ENCODE measurements around the gene ACOT4.
"Not testable (repeated sequence)": the region's sequence is repeated elsewhere in the genome, so short reads cannot be mapped to it uniquely, and the experiment has no call there.

ACOT4 gene, protein sequence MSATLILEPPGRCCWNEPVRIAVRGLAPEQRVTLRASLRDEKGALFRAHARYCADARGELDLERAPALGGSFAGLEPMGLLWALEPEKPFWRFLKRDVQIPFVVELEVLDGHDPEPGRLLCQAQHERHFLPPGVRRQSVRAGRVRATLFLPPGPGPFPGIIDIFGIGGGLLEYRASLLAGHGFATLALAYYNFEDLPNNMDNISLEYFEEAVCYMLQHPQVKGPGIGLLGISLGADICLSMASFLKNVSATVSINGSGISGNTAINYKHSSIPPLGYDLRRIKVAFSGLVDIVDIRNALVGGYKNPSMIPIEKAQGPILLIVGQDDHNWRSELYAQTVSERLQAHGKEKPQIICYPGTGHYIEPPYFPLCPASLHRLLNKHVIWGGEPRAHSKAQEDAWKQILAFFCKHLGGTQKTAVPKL
- total RNA-seq: 0.24 to 1.1 reads per million in 2 experiments

GRCh38 chr14:73591690-73592449 lies at the start of gene ACOT4:
ACOT4 (plus strand) TSS chr14:73591873; CDS start chr14:73591960, 87 bp downstream.
- peak; percentile 44 for DNase-seq (ENCODE audit: low read depth)

DNA sequence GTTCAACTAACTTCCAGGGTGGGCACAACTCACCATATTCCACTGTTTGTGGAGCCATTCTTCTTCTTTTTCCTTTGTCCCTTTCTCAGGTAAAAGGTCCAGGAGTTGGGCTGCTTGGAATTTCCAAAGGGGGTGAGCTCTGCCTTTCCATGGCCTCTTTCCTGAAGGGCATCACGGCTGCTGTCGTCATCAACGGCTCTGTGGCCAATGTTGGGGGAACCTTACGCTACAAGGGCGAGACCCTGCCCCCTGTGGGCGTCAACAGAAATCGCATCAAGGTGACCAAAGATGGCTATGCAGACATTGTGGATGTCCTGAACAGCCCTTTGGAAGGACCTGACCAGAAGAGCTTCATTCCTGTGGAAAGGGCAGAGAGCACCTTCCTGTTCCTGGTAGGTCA lies 48.7 kb upstream of the ACOT4 start:
- not testable (repeated sequence) for DNase-seq (ENCODE audit: low read depth)

GRCh38 chr14:73545353-73545752 lies 46.3 kb upstream of the ACOT4 start:
- DNase-seq (ENCODE audit: low read depth): not testable (repeated sequence)

DNA sequence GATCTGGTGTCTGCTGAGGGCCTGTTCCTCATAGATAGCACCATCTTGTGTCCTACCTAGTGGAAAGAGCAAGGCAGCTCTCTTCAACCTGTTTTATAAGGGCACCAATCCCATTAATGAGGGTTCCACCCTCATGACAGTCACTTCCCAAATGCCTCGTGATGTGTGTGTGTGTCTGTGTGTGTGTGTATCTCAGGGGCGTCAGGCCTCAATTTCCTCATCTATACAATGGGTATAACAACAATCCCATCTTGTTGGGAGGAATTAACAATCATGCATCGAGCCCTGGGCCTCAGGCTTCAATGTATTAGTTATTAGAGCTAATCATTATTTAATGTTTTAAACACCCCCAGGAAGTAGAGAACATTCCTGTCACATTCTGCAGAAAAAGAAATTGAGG lies 42.6 kb upstream of the ACOT4 start:
- DNase-seq (ENCODE audit: low read depth): not testable (repeated sequence)

GRCh38 chr14:73549889-73550524 lies 41.7 kb upstream of the ACOT4 start:
- not testable (repeated sequence) for DNase-seq (ENCODE audit: low read depth)

GRCh38 chr14:73553845-73554244 lies 37.8 kb upstream of the ACOT4 start:
- no peak for DNase-seq (ENCODE audit: low read depth)

DNA sequence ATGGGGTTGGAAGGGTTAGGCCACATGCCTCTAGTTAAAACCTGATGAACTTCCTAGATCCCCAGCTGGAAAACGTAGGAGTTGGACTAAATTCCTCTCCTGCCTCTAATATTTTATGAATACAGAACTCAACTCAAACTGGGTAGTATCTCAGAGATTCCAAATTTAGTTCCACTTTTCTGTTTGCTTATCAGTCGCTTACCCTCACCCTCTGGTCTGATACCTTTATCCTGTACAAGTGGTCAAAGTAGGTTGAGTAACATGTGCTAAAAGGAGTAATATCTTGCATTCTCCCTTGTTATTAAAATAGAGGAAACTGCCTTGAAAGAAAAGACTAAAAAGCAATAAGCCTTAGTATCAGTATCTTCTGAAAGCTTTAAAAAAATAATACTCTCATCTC lies 34.5 kb upstream of the ACOT4 start:
- DNase-seq (ENCODE audit: low read depth): not testable (repeated sequence)

- DNase-seq (ENCODE audit: low read depth): not testable (repeated sequence)
Observed at GRCh38 chr14:73558238-73558637, 33.4 kb upstream of the ACOT4 start.

- DNase-seq (ENCODE audit: low read depth): not testable (repeated sequence)
Observed at GRCh38 chr14:73562256-73562655, 29.4 kb upstream of the ACOT4 start.

GRCh38 chr14:73562696-73563095 lies 29.0 kb upstream of the ACOT4 start:
- not testable (repeated sequence) for DNase-seq (ENCODE audit: low read depth)

DNA sequence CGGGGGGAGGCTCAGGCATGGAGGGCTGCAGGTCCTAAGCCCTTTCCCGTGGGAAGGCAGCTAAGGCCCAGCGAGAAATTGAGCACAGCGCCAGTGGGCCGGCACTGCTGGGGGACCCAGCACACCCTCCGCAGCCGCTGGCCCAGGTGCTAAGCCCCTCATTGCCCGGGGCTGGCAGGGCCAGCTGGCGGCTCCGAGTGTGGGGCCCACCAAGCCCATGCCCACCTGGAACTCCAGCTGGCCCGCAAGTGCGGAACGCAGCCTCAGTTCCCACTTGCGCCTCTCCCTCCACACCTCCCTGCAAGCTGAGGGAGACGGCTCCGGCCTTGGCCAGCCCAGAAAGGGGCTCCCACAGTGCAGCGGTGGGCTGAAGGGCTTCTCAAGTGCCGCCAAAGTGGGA lies 25.2 kb upstream of the ACOT4 start:
- not testable (repeated sequence) for DNase-seq (ENCODE audit: low read depth)

GRCh38 chr14:73566935-73567334 lies 24.7 kb upstream of the ACOT4 start:
- DNase-seq (ENCODE audit: low read depth): not testable (repeated sequence)

- DNase-seq (ENCODE audit: low read depth): no peak
Observed at GRCh38 chr14:73567358-73567757, 24.3 kb upstream of the ACOT4 start.

DNA sequence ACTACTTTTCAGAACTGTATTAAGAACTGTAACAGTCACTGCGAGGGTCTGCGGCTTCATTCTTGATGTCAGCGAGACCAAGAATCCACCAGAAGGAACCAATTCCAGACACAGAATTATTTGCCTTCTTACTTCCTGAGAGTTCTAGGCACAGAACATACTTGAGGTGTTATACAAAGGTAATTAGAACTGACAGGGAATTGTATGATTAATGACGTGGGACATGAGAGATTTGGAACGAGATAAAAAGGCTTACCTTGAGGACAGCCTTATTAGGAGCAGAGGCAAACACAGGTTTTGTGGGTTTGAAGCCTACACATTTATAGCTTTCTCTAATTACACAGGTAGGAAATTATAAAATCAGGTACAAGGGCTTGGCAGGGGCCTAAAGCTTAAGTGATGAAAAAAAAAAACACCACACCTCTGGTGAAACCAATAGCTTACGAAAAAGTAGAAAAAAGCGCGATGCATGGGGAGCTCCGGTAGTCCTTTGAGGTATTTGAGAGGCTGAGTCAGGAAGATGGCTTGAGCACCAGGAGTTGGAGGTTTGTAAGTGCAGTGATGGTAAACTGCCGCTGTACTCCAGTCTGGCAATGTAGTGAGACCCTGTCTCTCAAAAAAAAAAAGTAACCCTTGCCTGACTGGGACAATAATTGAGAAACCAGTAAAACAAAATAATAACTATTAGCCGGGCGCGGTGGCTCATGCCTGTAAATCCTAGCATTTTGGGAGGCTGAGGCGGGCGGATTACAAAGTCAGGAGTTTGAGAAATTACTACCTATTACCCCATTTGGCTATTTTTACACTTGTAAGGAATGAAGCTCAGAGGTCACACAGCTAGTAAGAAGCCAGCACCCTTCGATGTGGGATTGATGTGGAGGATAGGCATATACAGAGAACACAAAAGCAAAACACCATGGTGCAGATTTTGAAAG lies 23.5 kb upstream of the ACOT4 start:
- DNase-seq (ENCODE audit: low read depth): no peak

DNA sequence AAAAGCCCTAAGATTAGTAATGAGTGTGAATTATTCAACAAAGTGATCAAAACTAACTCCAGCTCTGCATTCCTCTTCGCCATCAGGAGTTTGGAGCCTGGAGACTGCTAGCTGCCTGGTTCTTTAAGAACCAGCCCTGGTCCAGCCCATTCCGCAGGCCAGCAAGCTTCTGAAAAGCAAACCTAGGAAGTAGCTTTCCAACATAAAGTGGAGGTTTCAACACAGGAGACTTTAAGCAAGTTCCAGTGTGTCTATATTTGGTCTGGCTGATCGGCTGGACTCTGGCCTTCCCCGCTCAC lies 22.8 kb upstream of the ACOT4 start:
- DNase-seq (ENCODE audit: low read depth): not testable (repeated sequence)

DNA sequence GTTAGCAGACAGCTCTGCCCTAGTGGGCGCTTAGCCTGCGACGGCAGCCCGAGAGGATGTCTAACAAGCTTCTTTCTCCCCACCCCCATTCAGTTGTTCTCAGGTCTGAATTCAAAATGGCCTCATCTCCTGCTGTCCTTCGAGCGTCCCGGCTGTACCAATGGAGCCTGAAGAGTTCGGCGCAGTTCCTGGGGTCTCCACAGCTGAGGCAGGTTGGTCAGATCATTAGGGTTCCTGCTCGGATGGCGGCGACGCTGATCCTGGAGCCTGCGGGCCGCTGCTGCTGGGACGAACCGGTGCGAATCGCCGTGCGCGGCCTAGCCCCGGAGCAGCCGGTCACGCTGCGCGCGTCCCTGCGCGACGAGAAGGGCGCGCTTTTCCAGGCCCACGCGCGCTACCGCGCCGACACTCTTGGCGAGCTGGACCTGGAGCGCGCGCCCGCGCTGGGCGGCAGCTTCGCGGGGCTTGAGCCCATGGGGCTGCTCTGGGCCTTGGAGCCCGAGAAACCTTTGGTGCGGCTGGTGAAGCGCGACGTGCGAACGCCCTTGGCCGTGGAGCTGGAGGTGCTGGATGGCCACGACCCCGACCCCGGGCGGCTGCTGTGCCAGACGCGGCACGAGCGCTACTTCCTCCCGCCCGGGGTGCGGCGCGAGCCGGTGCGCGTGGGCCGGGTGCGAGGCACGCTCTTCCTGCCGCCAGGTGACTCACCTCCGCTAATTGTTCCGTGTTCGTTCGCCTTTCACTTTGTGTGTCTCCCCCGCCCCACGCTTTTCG lies 22.3 kb upstream of the ACOT4 start, which contains the start of gene ACOT2:
Gene ACOT2, plus strand, starts transcription at position 29 of the 774 bp plus-strand sequence. Its CDS starts 28 bp downstream, at position 57.
- peak; percentile 42 for DNase-seq (ENCODE audit: low read depth)

DNA sequence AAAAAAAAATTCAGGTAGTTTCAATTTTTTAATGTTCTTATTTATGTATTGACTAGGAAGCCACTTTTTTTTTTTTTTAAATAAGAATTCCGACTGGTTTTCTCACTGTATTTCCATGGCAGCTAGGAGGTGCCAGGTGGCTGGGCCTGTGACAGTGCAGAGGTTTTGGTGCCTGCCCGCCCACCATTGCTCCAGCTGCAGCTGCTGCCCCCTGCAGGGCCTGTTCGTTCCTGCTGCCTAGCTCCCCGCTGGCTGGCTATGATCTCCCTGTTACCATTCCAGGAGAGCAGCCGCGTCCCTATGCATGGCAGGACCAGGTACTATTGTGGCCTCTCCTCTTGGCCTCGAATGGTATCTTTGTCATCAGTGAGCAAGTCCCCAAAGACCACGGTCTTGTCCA lies 20.8 kb upstream of the ACOT4 start:
- DNase-seq (ENCODE audit: low read depth): peak; percentile 31

GRCh38 chr14:73573034-73573433 lies 18.6 kb upstream of the ACOT4 start:
- not testable (repeated sequence) for DNase-seq (ENCODE audit: low read depth)

GRCh38 chr14:73573740-73574139 lies 17.9 kb upstream of the ACOT4 start:
- not testable (repeated sequence) for DNase-seq (ENCODE audit: low read depth)

DNA sequence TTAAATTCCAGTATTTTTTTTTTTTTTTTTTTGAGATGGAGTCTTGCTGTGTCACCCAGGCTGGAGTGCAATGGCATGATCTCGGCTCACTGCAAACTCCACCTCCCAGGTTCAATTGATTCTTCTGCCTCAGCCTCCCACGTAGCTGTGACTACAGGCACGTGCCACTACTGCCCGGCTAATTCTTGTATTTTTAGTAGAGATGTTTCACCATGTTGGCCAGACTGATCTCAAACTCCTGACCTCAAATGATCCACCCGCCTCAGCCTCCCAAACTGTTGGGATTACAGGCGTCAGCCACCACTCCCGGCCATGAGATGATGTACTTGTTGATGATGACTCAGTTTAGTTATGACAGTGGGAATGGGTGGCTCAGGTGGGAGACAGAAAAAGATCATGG lies 17.4 kb upstream of the ACOT4 start:
- not testable (repeated sequence) for DNase-seq (ENCODE audit: low read depth)

- no peak for DNase-seq (ENCODE audit: low read depth)
Observed at GRCh38 chr14:73576391-73576790, 15.3 kb upstream of the ACOT4 start.

All from T follicular helper cell (primary cell).